H1 (cell line): ENCODE measurements around the gene GALNT11. TPM values are rescaled to one million over a fixed set of nuclear protein-coding genes. Genes with fewer than 3 reads are reported as not detected.

Experiments used
- CTCF ChIA-PET: fragments of 300-600 bp; sonication (Branson Sonifier 250); formaldehyde crosslinking; loops from one replicate; lab custom pipeline; 2021; ENCODE audit not compliant: partially characterized antibody; lab: Charles Lee
- POLR2A ChIA-PET: fragments of 300-600 bp; sonication (Branson Sonifier 250); formaldehyde crosslinking; loops from one replicate; lab custom pipeline; 2021; ENCODE audit warnings: inconsistent platforms; ENCODE audit not compliant: partially characterized antibody; lab: Charles Lee
- DNase-seq, 2 experiments: peaks; one replicate each; pipeline versions ENCODE4 v3.0.0 to v3.0.0-alpha.2; 2010 to 2022; ENCODE audit warnings: low spot score in 2 of 2, low read depth in 1 of 2, mixed read lengths in 1 of 2
- FAIRE-seq: peaks from 2 replicates; lab custom pipeline; 2011; peaks lifted over from hg19 to GRCh38; lab: Jason Lieb, UNC
- H2AFZ ChIP-seq: 2 replicates; pipeline ENCODE4 v1.8.1; 2012; ENCODE audit warnings: low read length, inconsistent platforms
- H2AK5ac ChIP-seq: 2 replicates; pipeline ENCODE4 v1.6.1; 2013; ENCODE audit warnings: low read depth, low read length
- H2BK120ac ChIP-seq: replicated peaks from 2 replicates; pipeline ENCODE3; 2013; ENCODE audit warnings: low read depth, low read length, inconsistent platforms
- H2BK12ac ChIP-seq: 2 replicates; pipeline ENCODE4 v1.6.1; 2013; ENCODE audit warnings: low read depth, low read length
- H2BK15ac ChIP-seq: 2 replicates; pipeline ENCODE4 v1.6.1; 2013; ENCODE audit warnings: low read length
- H2BK20ac ChIP-seq: 2 replicates; pipeline ENCODE4 v1.6.1; 2013; ENCODE audit warnings: low read length
- H2BK5ac ChIP-seq: 2 replicates; pipeline ENCODE4 v1.6.1; 2013; ENCODE audit warnings: low read depth, low read length
- H3K14ac ChIP-seq: 2 replicates; pipeline ENCODE4 v1.6.1; 2013; ENCODE audit warnings: inconsistent platforms; ENCODE audit not compliant: insufficient read length
- H3K18ac ChIP-seq: 2 replicates; pipeline ENCODE4 v1.6.1; 2013; ENCODE audit warnings: low read length; ENCODE audit errors: extremely low read depth
- H3K23ac ChIP-seq: 2 replicates; pipeline ENCODE4 v1.6.1; 2013; ENCODE audit warnings: inconsistent platforms; ENCODE audit not compliant: insufficient read length
- H3K23me2 ChIP-seq: 2 replicates; pipeline ENCODE4 v1.6.1; 2013; ENCODE audit warnings: low read depth, low read length
- H3K27ac ChIP-seq: 2 replicates; pipeline ENCODE4 v1.6.1; 2011; ENCODE audit warnings: low read depth, low read length, inconsistent platforms
- H3K27me3 ChIP-seq, 4 experiments: replicated peaks in 1 of 4; 1 replicate in 1 of 4; 2 replicates in 3 of 4; pipeline versions ENCODE4 v1.6.1 to v1.8.1; 2011 to 2013; ENCODE audit warnings: low read length in 3 of 4, mild to moderate bottlenecking in 3 of 4, inconsistent platforms in 2 of 4, mixed read lengths in 2 of 4, moderate library complexity in 1 of 4; ENCODE audit not compliant: control insufficient read depth in 3 of 4, insufficient read depth in 3 of 4; ENCODE audit errors: extremely low read depth in 1 of 4
- H3K36me3 ChIP-seq, 4 experiments: 2 replicates each; pipeline versions ENCODE4 v1.6.1 to v1.8.1; 2011 to 2013; ENCODE audit warnings: mild to moderate bottlenecking in 4 of 4, low read length in 3 of 4, moderate library complexity in 2 of 4, control low read depth in 1 of 4, inconsistent platforms in 1 of 4; ENCODE audit not compliant: insufficient read depth in 4 of 4, control insufficient read depth in 2 of 4
- H3K4ac ChIP-seq: replicated peaks from 2 replicates; pipeline ENCODE3; 2013; ENCODE audit warnings: low read length, low read depth, mixed read lengths, inconsistent platforms; ENCODE audit not compliant: insufficient read length
- H3K4me1 ChIP-seq, 4 experiments: replicated peaks in 1 of 4; 1 replicate in 1 of 4; 2 replicates in 3 of 4; pipeline versions ENCODE4 v1.6.1 to v1.8.1; 2011 to 2013; ENCODE audit warnings: low read length in 3 of 4, inconsistent platforms in 2 of 4, mixed read lengths in 1 of 4; ENCODE audit not compliant: insufficient read depth in 4 of 4, control insufficient read depth in 3 of 4
- H3K4me2 ChIP-seq, 2 experiments: 2 replicates each; pipeline versions ENCODE4 v1.6.1 to v1.8.1; 2011 to 2013; ENCODE audit warnings: low read depth in 2 of 2, low read length in 2 of 2, control low read depth in 1 of 2, inconsistent platforms in 1 of 2, mild to moderate bottlenecking in 1 of 2; ENCODE audit not compliant: insufficient read depth in 1 of 2
- H3K4me3 ChIP-seq, 4 experiments: fragments of 200-600, 300-600 bp in 1 of 4; sonication (generic), shearing (Covaris generic), sonication (Bioruptor Twin) in 1 of 4; 2 replicates each; pipeline versions ENCODE4 v1.5.1 to v1.8.1; 2011 to 2016; ENCODE audit warnings: low read length in 4 of 4, low read depth in 3 of 4, control low read depth in 2 of 4, inconsistent platforms in 2 of 4, mild to moderate bottlenecking in 2 of 4, mixed read lengths in 1 of 4, moderate library complexity in 1 of 4; ENCODE audit not compliant: insufficient read depth in 2 of 4; ENCODE audit errors: extremely low read depth in 1 of 4
- H3K56ac ChIP-seq: replicated peaks from 2 replicates; pipeline ENCODE3; 2013; ENCODE audit warnings: low read depth, mild to moderate bottlenecking, mixed read lengths, low read length, inconsistent platforms; ENCODE audit not compliant: insufficient read length
- H3K79me1 ChIP-seq: 2 replicates; pipeline ENCODE4 v1.6.1; 2013; ENCODE audit warnings: low read depth, low read length, control low read depth
- H3K79me2 ChIP-seq, 2 experiments: 2 replicates each; pipeline versions ENCODE4 v1.6.1 to v1.8.1; 2012 to 2013; ENCODE audit warnings: low read length in 2 of 2, mild to moderate bottlenecking in 2 of 2, inconsistent platforms in 1 of 2; ENCODE audit not compliant: insufficient read depth in 2 of 2, control insufficient read depth in 1 of 2
- H3K9ac ChIP-seq, 4 experiments: replicated peaks in 1 of 4; 1 replicate in 1 of 4; 2 replicates in 3 of 4; pipeline versions ENCODE4 v1.6.1 to v1.8.1; 2011 to 2013; ENCODE audit warnings: low read depth in 3 of 4, low read length in 3 of 4, control low read depth in 2 of 4, mild to moderate bottlenecking in 2 of 4, moderate library complexity in 2 of 4, inconsistent platforms in 1 of 4; ENCODE audit errors: extremely low read depth in 1 of 4
- H3K9me3 ChIP-seq, 2 experiments: 2 replicates each; pipeline versions ENCODE4 v1.6.1 to v1.8.1; 2012 to 2013; ENCODE audit warnings: mild to moderate bottlenecking in 2 of 2, moderate library complexity in 2 of 2, control low read depth in 1 of 2, inconsistent platforms in 1 of 2, low read depth in 1 of 2, low read length in 1 of 2, mixed read lengths in 1 of 2; ENCODE audit not compliant: insufficient read depth in 2 of 2
- H4K20me1 ChIP-seq, 2 experiments: replicated peaks in 1 of 2; 2 replicates each; pipeline versions ENCODE3 to v1.8.1; 2011 to 2013; ENCODE audit warnings: inconsistent platforms in 2 of 2, low read length in 2 of 2, mild to moderate bottlenecking in 1 of 2; ENCODE audit not compliant: insufficient read depth in 2 of 2, control insufficient read depth in 1 of 2
- H4K5ac ChIP-seq: 2 replicates; pipeline ENCODE4 v1.6.1; 2013; ENCODE audit warnings: low read length, low read depth, mixed read lengths, inconsistent platforms; ENCODE audit not compliant: insufficient read length
- H4K8ac ChIP-seq: 2 replicates; pipeline ENCODE4 v1.8.0; 2013; ENCODE audit warnings: mild to moderate bottlenecking, moderate library complexity, low read length, inconsistent platforms; ENCODE audit not compliant: insufficient read depth; ENCODE audit errors: extremely low read depth
- H4K91ac ChIP-seq: replicated peaks from 2 replicates; pipeline ENCODE3; 2013; ENCODE audit warnings: low read length, mixed read lengths, inconsistent platforms; ENCODE audit not compliant: insufficient read length
- BACH1 ChIP-seq: IDR thresholded peaks from 2 replicates; pipeline ENCODE4 v1.6.1; 2012; ENCODE audit warnings: low read length, improper control_type of control experiment
- CBX5 ChIP-seq: fragments of 300-800, 300-1000 bp; sonication (generic); IDR thresholded peaks from 2 replicates; pipeline ENCODE4 v1.7.1; 2016; ENCODE audit warnings: antibody characterized with exemption, low read length, low read depth
- CHD2 ChIP-seq: IDR thresholded peaks from 2 replicates; pipeline ENCODE4 v1.6.1; 2012; ENCODE audit warnings: low read length, improper control_type of control experiment
- CTBP2 ChIP-seq: IDR thresholded peaks from 2 replicates; pipeline ENCODE4 v1.7.0; 2011; ENCODE audit warnings: borderline replicate concordance, mild to moderate bottlenecking, moderate library complexity, mixed read lengths, low read length; ENCODE audit not compliant: insufficient read depth, insufficient read length
- EZH2 ChIP-seq: fragments of 200-600 bp; sonication (generic); IDR thresholded peaks from 2 replicates; pipeline ENCODE4 v1.7.1; 2012; ENCODE audit warnings: low read depth, mild to moderate bottlenecking, moderate library complexity, low read length, inconsistent platforms; ENCODE audit not compliant: severe bottlenecking
- HDAC6 ChIP-seq: IDR thresholded peaks from one replicate; pipeline ENCODE4 v1.7.1; 2012; ENCODE audit warnings: low read depth, mild to moderate bottlenecking, inconsistent platforms, low read length, moderate library complexity
- MAFK ChIP-seq: IDR thresholded peaks from 2 replicates; pipeline ENCODE4 v1.6.1; 2012; ENCODE audit warnings: low read depth, mild to moderate bottlenecking, improper control_type of control experiment, low read length
- MAX ChIP-seq: IDR thresholded peaks from 2 replicates; pipeline ENCODE4 v1.6.1; 2012; ENCODE audit warnings: inconsistent platforms
- NRF1 ChIP-seq: IDR thresholded peaks from 2 replicates; pipeline ENCODE4 v1.6.1; 2011; ENCODE audit warnings: mild to moderate bottlenecking, low read depth, low read length, improper control_type of control experiment
- RXRA ChIP-seq: IDR thresholded peaks from 2 replicates; pipeline ENCODE4 v1.6.1; 2011; ENCODE audit warnings: low read depth, mild to moderate bottlenecking, low read length, moderate library complexity; ENCODE audit not compliant: insufficient read depth
- SP4 ChIP-seq: IDR thresholded peaks from 2 replicates; pipeline ENCODE4 v1.6.1; 2012; ENCODE audit warnings: low read length, inconsistent platforms
- TEAD4 ChIP-seq: IDR thresholded peaks from 2 replicates; pipeline ENCODE4 v1.6.1; 2012; ENCODE audit warnings: low read depth, low read length, inconsistent platforms, mixed read lengths
- WGBS, 2 experiments: shearing (Covaris generic) in 1 of 2; methylation state at CpG; one replicate each; pipeline versions ENCODE4 v1.1.6 to v1.1.7; 2013 to 2015; ENCODE audit warnings: low lambda C conversion rate in 2 of 2, mixed read lengths in 2 of 2, inconsistent platforms in 1 of 2, low coverage in 1 of 2, missing lambda C conversion rate in 1 of 2; ENCODE audit not compliant: insufficient replicate concordance in 2 of 2, insufficient coverage in 1 of 2, insufficient read length in 1 of 2; ENCODE audit errors: extremely low coverage in 1 of 2, missing lambda C conversion rate in 1 of 2; 5-methylcytosine and 5-hydroxymethylcytosine counted together
- polyA plus RNA-seq, 7 experiments: library from polyadenylated mRNA; depleted of rRNA in 3 of 7; stranded (reverse) in 5 of 7; unstranded in 2 of 7; fragments of >200 nt in 5 of 7; fragments of 200-250 nt in 2 of 7; gene quantifications; 1 replicate in 5 of 7; 2 replicates in 1 of 7; 4 replicates in 1 of 7; pipeline versions ENCODE4 v1.2.1 to v1.2.3, GENCODE V29; 2011 to 2013; ENCODE audit warnings: missing spikeins in 2 of 7, mixed read lengths in 2 of 7
- total RNA-seq: library from RNA; stranded (reverse); fragmentation: NEBNext Ultra II Directional; extraction: Animal tissue kit (Norgen Biotek cat#: 25700); gene quantifications from 2 replicates; pipeline ENCODE4 v1.2.1, GENCODE V29; 2021
- TF ChIP-seq, protein P1 (sequence below): IDR thresholded peaks from 2 replicates; pipeline ENCODE4 v1.6.1; 2012; ENCODE audit warnings: inconsistent platforms

GALNT11 gene
- total and polyA plus RNA-seq, 2 of the 8 experiments (the other 6 are each of a cell fraction or from before 2014, with no cell fraction given) = 20.5 to 23.2 TPM

DNA sequence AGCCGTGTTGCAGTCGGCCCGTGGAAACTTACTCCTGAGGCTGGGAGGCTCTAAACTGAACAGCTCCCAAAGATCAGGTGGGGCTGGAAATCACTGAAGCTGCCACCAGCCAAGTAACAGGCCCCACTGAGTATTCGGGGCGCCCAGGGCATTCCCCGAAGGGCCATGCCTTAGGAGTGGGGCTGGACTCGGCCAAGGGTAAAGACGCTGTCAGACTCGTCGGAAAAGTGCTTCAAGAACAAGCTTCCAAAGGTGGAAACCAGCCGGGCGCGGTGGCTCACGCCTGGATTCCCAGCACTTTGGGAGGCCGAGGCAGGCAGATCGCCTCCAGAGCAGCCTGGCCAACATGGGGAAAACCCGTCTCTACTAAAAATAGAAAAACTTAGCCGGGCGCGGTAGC lies 102.8 kb downstream of the GALNT11 start:
- Histone ChIP-seq H2AFZ (no peak overlapping the region), H3K23ac (no peak overlapping the region), H3K18ac (no peak overlapping the region), H3K9ac (no peak overlapping the region), H3K23me2 (no peaks in the 10 kb centered on the region), H2BK12ac (no peak overlapping the region), H3K79me1 (no peaks in the 10 kb centered on the region), H4K8ac (no peak overlapping the region), H3K4me2 (no peak overlapping the region), H2BK120ac (no peak overlapping the region), H3K4me1 (no peaks in the 10 kb centered on the region; a peak in 1 of 7 replicates), H3K27me3 (no peaks in the 10 kb centered on the region), H4K5ac (no peak overlapping the region), H3K4ac (no peak overlapping the region), H3K56ac (no peak overlapping the region), H4K91ac (no peak overlapping the region), H3K4me3 (no peak overlapping the region), H2BK15ac (no peak overlapping the region), H3K79me2 (no peaks in the 10 kb centered on the region), H3K9me3 (peaks cover 0 to 23% of the 10 kb centered on the region in 2 experiments; a peak in 2 of 4 replicates), H3K27ac (no peak overlapping the region), H2BK5ac (no peak overlapping the region), H2BK20ac (no peak overlapping the region), H3K14ac (no peak overlapping the region), H3K36me3 (peaks cover 0 to 29% (median 12%) of the 10 kb centered on the region in 4 experiments; a peak in 7 of 8 replicates), H2AK5ac (no peak overlapping the region), H4K20me1 (peaks cover 2 to 6% of the 10 kb centered on the region in 2 experiments)
- CTCF ChIA-PET = interaction anchor here (0.9 kb wide), 2 partner anchors 17 to 346 kb away, joined by 3 read pairs; no protein-coding TSS in a partner anchor
- 91% methylated on average over 20 of the region's 20 CpGs; no CpG with 5 or more reads in 1 of the 2 experiments for WGBS, 2 experiments
- POLR2A ChIA-PET = interaction anchor here (0.7 kb wide), 1 partner anchor 550 kb away, joined by 3 read pairs; no protein-coding TSS in a partner anchor
- TF ChIP-seq CBX5 = no peak
- no peak for TF ChIP-seq MAFK
- TF ChIP-seq, protein P1, sequence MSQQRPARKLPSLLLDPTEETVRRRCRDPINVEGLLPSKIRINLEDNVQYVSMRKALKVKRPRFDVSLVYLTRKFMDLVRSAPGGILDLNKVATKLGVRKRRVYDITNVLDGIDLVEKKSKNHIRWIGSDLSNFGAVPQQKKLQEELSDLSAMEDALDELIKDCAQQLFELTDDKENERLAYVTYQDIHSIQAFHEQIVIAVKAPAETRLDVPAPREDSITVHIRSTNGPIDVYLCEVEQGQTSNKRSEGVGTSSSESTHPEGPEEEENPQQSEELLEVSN = no peak
- TF ChIP-seq RXRA = no peak
- TF ChIP-seq HDAC6 = no peak
- TF ChIP-seq EZH2 = no peak
- no peak for TF ChIP-seq CHD2
- no peak for TF ChIP-seq BACH1
- no peak for TF ChIP-seq NRF1
- no peak for TF ChIP-seq CTBP2
- no peak for TF ChIP-seq SP4
- TF ChIP-seq TEAD4 = no peak
- no peak for TF ChIP-seq MAX
- FAIRE-seq (no peak), DNase-seq (no peak)
